Posterior vena cava (tissue), 2 donors: ENCODE measurements around the gene TAAR1. TPM values are rescaled to one million over a fixed set of nuclear protein-coding genes. Genes with fewer than 3 reads are reported as not detected.
"Not testable (repeated sequence)": the region's sequence is repeated elsewhere in the genome, so short reads cannot be mapped to it uniquely, and the experiment has no call there.

Experiments used
- DNase-seq: peaks from one replicate; pipeline ENCODE4 v3.0.0-alpha.2; 2020; ENCODE audit warnings: low spot score
- intact Hi-C, 2 donors: fragments of 100-400 bp; cut with DNase I; formaldehyde crosslinking; loops; one replicate each; pipeline versions ENCODE4 v1.14.1 to v1.14.2; 2022 to 2023
- total RNA-seq, 2 donors: library from RNA; stranded (reverse); fragmentation: NEBNext Ultra II Directional; extraction: Animal tissue kit (Norgen Biotek cat#: 25700); gene quantifications; one replicate each; pipeline ENCODE4 v1.2.1, GENCODE V29; 2021
- donor health status: DM: yes; HTN: yes; CAD: no.
- donor health status: DM: yes; HTN: yes; CAD: no.

TAAR1 gene
- total RNA-seq, 2 donors from 2014 or later: not detected

DNA sequence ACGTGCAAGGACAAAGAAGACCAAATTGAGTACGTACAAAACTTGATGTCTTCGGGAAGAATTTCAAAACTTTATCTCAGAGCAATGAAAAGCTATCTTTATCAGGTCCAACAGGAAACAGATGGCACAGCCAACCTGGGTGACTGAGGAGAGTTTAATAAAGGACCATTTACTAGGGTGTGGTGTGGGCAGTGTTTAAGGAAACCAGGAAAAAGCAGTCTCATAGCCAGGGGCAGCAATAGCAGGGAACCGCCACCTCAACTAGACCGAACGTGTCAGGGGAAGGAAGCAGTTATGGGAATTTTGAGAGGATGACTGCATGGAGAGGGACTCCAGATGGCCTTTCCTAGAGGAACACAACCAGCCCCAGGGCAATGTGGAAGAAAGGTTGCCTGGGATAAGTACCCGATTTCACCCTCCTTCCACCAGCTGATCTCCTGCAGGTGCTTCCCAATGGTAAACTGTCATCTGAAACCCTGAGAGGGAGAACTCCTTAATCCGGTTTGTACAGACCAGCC is 54.3 kb downstream of the TAAR1 start:
- peak; percentile 22 for DNase-seq
- intact Hi-C loops: no loop called here

DNA sequence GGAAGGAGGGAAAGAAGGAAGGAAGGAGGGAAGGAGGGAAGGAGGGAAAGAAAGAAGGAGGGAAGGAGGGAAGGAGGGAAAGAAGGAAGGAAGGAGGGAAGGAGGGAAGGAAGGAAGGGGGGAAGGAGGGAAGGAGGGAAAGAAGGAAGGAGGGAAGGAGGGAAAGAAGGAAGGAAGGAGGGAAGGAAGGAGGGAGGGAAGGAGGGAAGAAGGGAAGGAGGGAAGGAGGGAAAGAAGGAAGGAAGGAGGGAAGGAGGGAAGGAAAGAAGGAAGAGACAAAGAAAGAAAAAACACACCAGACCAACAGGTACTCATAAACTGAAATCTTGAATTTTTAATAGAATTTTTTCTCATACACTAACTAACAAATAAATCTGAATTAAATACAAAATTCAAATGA is 58.1 kb downstream of the TAAR1 start:
- DNase-seq, intact Hi-C loops: not testable (repeated sequence)

DNA sequence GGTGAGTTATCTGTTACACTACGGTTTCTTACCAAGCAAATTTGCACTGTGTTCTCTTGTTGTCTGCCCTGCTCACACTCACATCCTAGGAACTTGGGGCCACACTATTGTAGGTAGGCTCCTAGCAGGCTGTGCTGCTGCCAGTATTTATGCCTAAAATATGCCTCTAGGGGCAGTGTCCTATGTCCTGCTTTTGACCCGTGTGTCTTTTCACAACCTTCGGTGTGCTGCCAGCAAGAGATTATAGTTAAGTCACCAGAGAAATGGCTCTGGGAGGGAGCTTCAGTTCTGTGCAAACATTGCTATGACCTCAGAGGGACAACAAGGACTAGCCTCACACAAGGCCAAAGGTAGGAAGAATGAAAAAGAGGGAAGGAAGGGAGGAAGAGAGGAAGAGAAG is 60.5 kb downstream of the TAAR1 start:
- no peak for DNase-seq
- intact Hi-C loops: no loop called here

DNA sequence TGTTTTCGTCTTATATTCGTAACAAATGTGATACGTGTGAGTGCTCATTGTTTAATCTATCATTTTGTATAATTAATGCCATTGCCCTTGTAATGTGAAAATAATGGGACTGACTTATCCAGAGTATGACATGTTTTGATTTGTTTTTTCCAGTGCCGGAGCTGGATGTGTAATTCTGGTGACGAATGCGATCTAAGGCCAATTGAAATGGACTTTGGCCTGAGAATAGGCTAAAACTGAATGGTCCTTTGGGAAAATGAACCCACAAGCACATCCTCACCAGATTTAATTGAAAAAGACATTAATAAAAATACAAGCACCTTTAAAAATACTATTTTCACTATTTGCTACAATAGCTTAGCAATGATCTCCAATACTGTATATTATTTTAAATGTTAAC is 62.8 kb downstream of the TAAR1 start:
- intact Hi-C loops: no loop called here
- no peak for DNase-seq

Other genes starting within 250 kb of the TAAR1 start
- 10 to 100 TPM; 65.1 to 67.7 TPM for gene STX7, start 146.1 kb downstream of the TAAR1 start, total RNA-seq
- not detected for gene TAAR9, start 120.9 kb downstream of the TAAR1 start, total RNA-seq
- not detected for gene TAAR8, start 106.5 kb downstream of the TAAR1 start, total RNA-seq
- not detected for gene TAAR6, start 88.9 kb downstream of the TAAR1 start, total RNA-seq
- gene TAAR5, start 69.4 kb downstream of the TAAR1 start, total RNA-seq: not detected
- not detected for gene TAAR2, start 34.9 kb downstream of the TAAR1 start, total RNA-seq
- 1 to 10 TPM; 1.9 to 3.0 TPM for gene VNN1, start 54.9 kb upstream of the TAAR1 start, total RNA-seq
- 10 to 100 TPM in 1 of 2 donors, 1 to 10 TPM in 1; 6.6 to 13.1 TPM for gene VNN2, start 98.7 kb upstream of the TAAR1 start, total RNA-seq
- 10 to 100 TPM in 1 of 2 donors, 1 to 10 TPM in 1; 6.7 to 10.3 TPM for gene SLC18B1, start 139.5 kb upstream of the TAAR1 start, total RNA-seq
- gene RPS12, start 155.4 kb upstream of the TAAR1 start, total RNA-seq: 100 to 1,000 TPM; 813 to 932 TPM